WTC11 (cell line): ENCODE results near the gene ELP5. TPM values are rescaled to one million over a fixed set of nuclear protein-coding genes. Genes with fewer than 3 reads are reported as not detected.

Source experiments
- ATAC-seq: fragments of 200-7000 bp; cut with Tn5 transposase; 2 replicates; pipeline ENCODE4 v1.10.0; 2021; ENCODE audit warnings: mild to moderate bottlenecking, moderate library complexity
- CTCF ChIA-PET: fragments of 300-600 bp; sonication (Branson Sonifier 250); formaldehyde crosslinking; loops from one replicate; lab custom pipeline; 2021; ENCODE audit warnings: antibody characterized with exemption; lab: Charles Lee
- POLR2A ChIA-PET: fragments of 350-600 bp; sonication (Branson Sonifier 250); formaldehyde crosslinking; loops from one replicate; lab custom pipeline; 2021; ENCODE audit warnings: antibody characterized with exemption; lab: Charles Lee
- DNase-seq: peaks from one replicate; pipeline ENCODE4 v3.0.0; 2021; ENCODE audit warnings: low spot score
- H3K27ac Mint-ChIP-seq: 2 replicates; pipeline ENCODE4 v1.8.0; 2021; ENCODE audit warnings: mixed read lengths
- H3K27me3 Mint-ChIP-seq: 2 replicates; pipeline ENCODE4 v1.8.0; 2021; ENCODE audit warnings: low read depth, mild to moderate bottlenecking, moderate library complexity, mixed read lengths
- H3K36me3 Mint-ChIP-seq: 2 replicates; pipeline ENCODE4 v1.8.0; 2021; ENCODE audit warnings: mixed read lengths
- H3K4me1 Mint-ChIP-seq: 2 replicates; pipeline ENCODE4 v1.8.0; 2022; ENCODE audit warnings: mixed read lengths
- H3K4me3 Mint-ChIP-seq: 2 replicates; pipeline ENCODE4 v1.8.0; 2021; ENCODE audit warnings: mild to moderate bottlenecking, moderate library complexity, mixed read lengths
- H3K9me3 Mint-ChIP-seq: 2 replicates; pipeline ENCODE4 v1.8.0; 2021; ENCODE audit warnings: mixed read lengths
- ATF2 ChIP-seq: sonication (generic); formaldehyde crosslinking; IDR thresholded peaks from 2 replicates; pipeline ENCODE4 v1.8.1; 2022; ENCODE audit warnings: low read depth, missing genetic modification reagents, borderline replicate concordance
- ATF3 ChIP-seq: sonication (generic); formaldehyde crosslinking; conservative IDR thresholded peaks from 2 replicates; pipeline ENCODE4 v1.8.1; 2022; ENCODE audit warnings: mild to moderate bottlenecking, missing genetic modification reagents
- CREM ChIP-seq: sonication (generic); formaldehyde crosslinking; IDR thresholded peaks from 2 replicates; pipeline ENCODE4 v1.8.1; 2022; ENCODE audit warnings: mild to moderate bottlenecking, missing genetic modification reagents, moderate library complexity
- CTCF ChIP-seq: fragments of 200-600 bp; IDR thresholded peaks from 2 replicates; pipeline ENCODE4 v1.8.0; 2022; ENCODE audit warnings: antibody characterized with exemption
- E2F4 ChIP-seq: sonication (generic); formaldehyde crosslinking; IDR thresholded peaks from 2 replicates; pipeline ENCODE4 v1.8.1; 2022; ENCODE audit warnings: low read depth, mild to moderate bottlenecking, moderate library complexity, missing genetic modification reagents, borderline replicate concordance
- E2F5 ChIP-seq: sonication (generic); formaldehyde crosslinking; IDR thresholded peaks from 2 replicates; pipeline ENCODE4 v1.8.1; 2022; ENCODE audit warnings: mild to moderate bottlenecking, moderate library complexity, missing genetic modification reagents
- ETV6 ChIP-seq: sonication (generic); formaldehyde crosslinking; IDR thresholded peaks from 2 replicates; pipeline ENCODE4 v1.8.1; 2022; ENCODE audit warnings: mild to moderate bottlenecking, missing genetic modification reagents
- FOXJ3 ChIP-seq: sonication (generic); formaldehyde crosslinking; IDR thresholded peaks from 2 replicates; pipeline ENCODE4 v1.9.0; 2021; ENCODE audit warnings: missing genetic modification reagents, mild to moderate bottlenecking, borderline replicate concordance
- FOXP1 ChIP-seq: sonication (generic); formaldehyde crosslinking; IDR thresholded peaks from 2 replicates; pipeline ENCODE4 v1.8.0; 2022; ENCODE audit warnings: missing genetic modification reagents, mild to moderate bottlenecking, moderate library complexity, borderline replicate concordance
- FOXP4 ChIP-seq: sonication (generic); formaldehyde crosslinking; IDR thresholded peaks from 2 replicates; pipeline ENCODE4 v1.8.0; 2022; ENCODE audit warnings: mild to moderate bottlenecking, missing genetic modification reagents
- GABPB1 ChIP-seq: sonication (generic); formaldehyde crosslinking; IDR thresholded peaks from 2 replicates; pipeline ENCODE4 v1.8.1; 2023; ENCODE audit warnings: mild to moderate bottlenecking, missing genetic modification reagents
- HMGA2 ChIP-seq: fragments of 250-450 bp; sonication (Bioruptor Pico); IDR thresholded peaks from 2 replicates; pipeline ENCODE4 v1.4.0; 2021; ENCODE audit warnings: mild to moderate bottlenecking, moderate library complexity
- IRF1 ChIP-seq: sonication (generic); formaldehyde crosslinking; IDR thresholded peaks from 2 replicates; pipeline ENCODE4 v1.8.0; 2023; ENCODE audit warnings: missing genetic modification reagents
- KAT7 ChIP-seq: sonication (generic); formaldehyde crosslinking; IDR thresholded peaks from 2 replicates; pipeline ENCODE4 v1.8.1; 2023; ENCODE audit warnings: missing genetic modification reagents, mild to moderate bottlenecking, borderline replicate concordance
- MYBL2 ChIP-seq: sonication (generic); formaldehyde crosslinking; IDR thresholded peaks from 2 replicates; pipeline ENCODE4 v1.8.1; 2023; ENCODE audit warnings: mild to moderate bottlenecking, moderate library complexity, missing genetic modification reagents
- NFATC4 ChIP-seq: fragments of 250-450 bp; sonication (Bioruptor Pico); IDR thresholded peaks from 2 replicates; pipeline ENCODE4 v1.9.0; 2021; ENCODE audit warnings: mild to moderate bottlenecking
- NFYB ChIP-seq: sonication (generic); formaldehyde crosslinking; conservative IDR thresholded peaks from 2 replicates; pipeline ENCODE4 v1.8.0; 2022; ENCODE audit warnings: low read depth, missing genetic modification reagents
- NR3C1 ChIP-seq: sonication (generic); formaldehyde crosslinking; conservative IDR thresholded peaks from 2 replicates; pipeline ENCODE4 v1.8.1; 2023; ENCODE audit warnings: low read depth, mild to moderate bottlenecking, missing genetic modification reagents
- PRRX2 ChIP-seq: fragments of 250-450 bp; sonication (Bioruptor Pico); IDR thresholded peaks from 2 replicates; pipeline ENCODE4 v1.8.0; 2021; ENCODE audit warnings: mild to moderate bottlenecking
- SOX15 ChIP-seq: fragments of 250-450 bp; sonication (Bioruptor Pico); IDR thresholded peaks from 2 replicates; pipeline ENCODE4 v1.9.0; 2021; ENCODE audit warnings: mild to moderate bottlenecking
- SP1 ChIP-seq: sonication (generic); formaldehyde crosslinking; conservative IDR thresholded peaks from 2 replicates; pipeline ENCODE4 v1.8.1; 2022; ENCODE audit warnings: missing genetic modification reagents
- TCF7 ChIP-seq: sonication (generic); formaldehyde crosslinking; IDR thresholded peaks from 2 replicates; pipeline ENCODE4 v1.8.0; 2022; ENCODE audit warnings: mild to moderate bottlenecking, low read depth, missing genetic modification reagents, moderate library complexity
- TP53 ChIP-seq: sonication (generic); formaldehyde crosslinking; IDR thresholded peaks from 2 replicates; pipeline ENCODE4 v1.8.1; 2023; ENCODE audit warnings: mild to moderate bottlenecking, missing genetic modification reagents
- ZNF317 ChIP-seq: sonication (generic); formaldehyde crosslinking; IDR thresholded peaks from 2 replicates; pipeline ENCODE4 v1.8.1; 2023; ENCODE audit warnings: low read depth, mild to moderate bottlenecking, moderate library complexity, missing genetic modification reagents, borderline replicate concordance
- ZNF396 ChIP-seq: fragments of 250-450 bp; sonication (Bioruptor Pico); IDR thresholded peaks from 2 replicates; pipeline ENCODE4 v1.8.0; 2021; ENCODE audit warnings: mild to moderate bottlenecking, moderate library complexity, borderline replicate concordance
- total RNA-seq: library from RNA; stranded (reverse); gene quantifications from 3 replicates; pipeline ENCODE4 v1.2.3, GENCODE V29; 2021

ELP5 gene
- total RNA-seq, 1 experiment from 2014 or later = 101 TPM

- TF ChIP-seq CTCF (no peak), NFATC4 (CRISPR knock-in tag) (no peak)
These were observed 1.1 kb downstream of the ELP5 start (continued) for GRCh38 chr17:7253082-7253481.

GRCh38 chr17:7254511-7254910, 2.5 kb downstream of the ELP5 start:
- no peak overlapping the region for H3K27ac Mint-ChIP-seq
- CTCF ChIA-PET = no interaction called here
- ATAC-seq = no peak
- no peaks in the 10 kb centered on the region for H3K27me3 Mint-ChIP-seq
- no peak for DNase-seq
- H3K4me1 Mint-ChIP-seq = peaks cover 21% of the 10 kb centered on the region
- POLR2A ChIA-PET = interaction anchor here (0.7 kb wide), 1 partner anchor 47 kb away, joined by 4 read pairs; no protein-coding TSS in a partner anchor
- H3K4me3 Mint-ChIP-seq = no peak overlapping the region
- H3K9me3 Mint-ChIP-seq = no peaks in the 10 kb centered on the region
- H3K36me3 Mint-ChIP-seq = peaks cover 34% of the 10 kb centered on the region
- no peak for TF ChIP-seq ZNF396
- TF ChIP-seq ETV6 (CRISPR knock-in tag) = no peak
- no peak for TF ChIP-seq ATF3 (CRISPR knock-in tag)
- no peak for TF ChIP-seq ATF2
- TF ChIP-seq SP1 (CRISPR knock-in tag) = no peak
- no peak for TF ChIP-seq E2F4 (CRISPR knock-in tag)
- TF ChIP-seq NR3C1 (CRISPR knock-in tag) = no peak
- no peak for TF ChIP-seq E2F5 (CRISPR knock-in tag)
- TF ChIP-seq CREM = no peak
- TF ChIP-seq IRF1 (CRISPR knock-in tag) = no peak
- TF ChIP-seq HMGA2 (CRISPR knock-in tag) = no peak
- TF ChIP-seq SOX15 (CRISPR knock-in tag) = no peak
- TF ChIP-seq, all 79 proteins: peak for 0

GRCh38 chr17:7256766-7257456, 4.9 kb downstream of the ELP5 start:
- DNase-seq (no peak), ATAC-seq (no peak)
- Mint-ChIP-seq H3K4me1 (peaks cover 11% of the 10 kb centered on the region), H3K36me3 (peaks cover 35% of the 10 kb centered on the region), H3K27ac (peak overlapping the region; percentile 92; the same call in 1 of the 2 replicates), H3K27me3 (no peaks in the 10 kb centered on the region), H3K4me3 (no peak overlapping the region), H3K9me3 (no peaks in the 10 kb centered on the region)
- POLR2A ChIA-PET = interaction anchor here (1.0 to 1.3 kb wide), 5 partner anchors 9 to 36 kb away, joined by 3 read pairs; partner anchors contain the start of genes DVL2 and PHF23
- CTCF ChIA-PET = interaction anchor here (0.6 to 1.3 kb wide), 3 partner anchors 26 to 94 kb away, joined by 3 to 7 read pairs (median 3); no protein-coding TSS in a partner anchor
- no peak for TF ChIP-seq E2F5 (CRISPR knock-in tag)
- no peak for TF ChIP-seq NFYB (CRISPR knock-in tag)
- TF ChIP-seq PRRX2 (CRISPR knock-in tag) = no peak
- TF ChIP-seq TP53 (CRISPR knock-in tag) = no peak
- TF ChIP-seq GABPB1 = no peak
- TF ChIP-seq TCF7 (CRISPR knock-in tag) = no peak
- no peak for TF ChIP-seq FOXJ3
- no peak for TF ChIP-seq MYBL2 (CRISPR knock-in tag)
- no peak for TF ChIP-seq ZNF317 (CRISPR knock-in tag)
- no peak for TF ChIP-seq KAT7 (CRISPR knock-in tag)
- no peak for TF ChIP-seq FOXP1 (CRISPR knock-in tag)
- no peak for TF ChIP-seq FOXP4 (CRISPR knock-in tag)
- TF ChIP-seq, all 79 proteins: peak for 0
